Measurements from ENCODE around the gene VWC2.

The VWC2 gene

GRCh38 chr7:49800031-49800430 is 26.6 kb downstream of the VWC2 start:
- 85% methylated on average over 5 of the region's 5 CpGs for WGBS
- no peaks in the 10 kb centered on the region for H3K79me1 ChIP-seq (replicated peaks; ENCODE audit: low read length, poor library complexity, severe bottlenecking)

GRCh38 chr7:49802600-49802999 is 29.2 kb downstream of the VWC2 start:
- no peak overlapping the region for H4K91ac ChIP-seq (ENCODE audit: low read length)
- H3K9me3 ChIP-seq (ENCODE audit: control insufficient read depth, low read length), result no peaks in the 10 kb centered on the region
- H2AFZ ChIP-seq (ENCODE audit: low read depth, low read length), result no peak overlapping the region
- H2BK15ac ChIP-seq (ENCODE audit: low read depth, poor library complexity, severe bottlenecking), result no peak overlapping the region
- 86% methylated on average over 15 of the region's 15 CpGs for WGBS
- H3K9ac ChIP-seq (ENCODE audit: low read length), result no peak overlapping the region
- H3K36me3 ChIP-seq (ENCODE audit: control insufficient read depth in 1 of 2, insufficient read depth in 2 of 2, low read depth in 1 of 2, low read length in 2 of 2), result no peaks in the 10 kb centered on the region
- no peak overlapping the region for H2BK120ac ChIP-seq (ENCODE audit: low read depth, low read length)
- H3K4ac ChIP-seq (ENCODE audit: low read depth in 1 of 2, low read length in 2 of 2), result no peak overlapping the region
- H3K27me3 ChIP-seq (ENCODE audit: control insufficient read depth in 1 of 2, insufficient read depth in 1 of 2, low read length in 2 of 2), result no peaks in the 10 kb centered on the region
- no peak overlapping the region for H3K18ac ChIP-seq (ENCODE audit: low read depth in 1 of 2, low read length in 2 of 2)
- no peak overlapping the region for H2BK12ac ChIP-seq (ENCODE audit: low read length in 2 of 2)
- no peak overlapping the region for H3K27ac ChIP-seq (ENCODE audit: low read length, poor library complexity, severe bottlenecking)
- no peak overlapping the region for H2BK5ac ChIP-seq (ENCODE audit: low read depth, low read length, poor library complexity, severe bottlenecking)
- H3K14ac ChIP-seq (ENCODE audit: low read length in 2 of 2), result no peak overlapping the region
- DNase-seq, result no peak
- no peaks in the 10 kb centered on the region for H3K79me1 ChIP-seq (replicated peaks; ENCODE audit: low read length, poor library complexity, severe bottlenecking)
- H3K23ac ChIP-seq (ENCODE audit: low read length in 2 of 2), result no peak overlapping the region
- no peak overlapping the region for H3K4me3 ChIP-seq (ENCODE audit: insufficient read depth in 1 of 2, low read depth in 1 of 2, low read length in 2 of 2)
- no peaks in the 10 kb centered on the region for H3K4me1 ChIP-seq (ENCODE audit: control insufficient read depth, insufficient read depth, low read depth, low read length)
- no peak overlapping the region for H3K4me2 ChIP-seq (ENCODE audit: low read length, poor library complexity, severe bottlenecking)
- no peak overlapping the region for H2AK5ac ChIP-seq (ENCODE audit: low read length, severe bottlenecking)
- H4K8ac ChIP-seq (ENCODE audit: low read length), result no peak overlapping the region

More at GRCh38 chr7:49800031-49800430, 26.6 kb downstream of the VWC2 start:
- no peaks in the 10 kb centered on the region for H3K36me3 ChIP-seq (ENCODE audit: control insufficient read depth in 1 of 2, insufficient read depth in 2 of 2, low read depth in 1 of 2, low read length in 2 of 2)
- H2BK15ac ChIP-seq (ENCODE audit: low read depth, poor library complexity, severe bottlenecking), result no peak overlapping the region
- H2AFZ ChIP-seq (ENCODE audit: low read depth, low read length), result no peak overlapping the region
- H2BK120ac ChIP-seq (ENCODE audit: low read depth, low read length), result no peak overlapping the region
- no peak overlapping the region for H2BK12ac ChIP-seq (ENCODE audit: low read length in 2 of 2)
- H2AK5ac ChIP-seq (ENCODE audit: low read length, severe bottlenecking), result no peak overlapping the region
- H3K27me3 ChIP-seq (ENCODE audit: control insufficient read depth in 1 of 2, insufficient read depth in 1 of 2, low read length in 2 of 2), result no peaks in the 10 kb centered on the region
- H3K9me3 ChIP-seq (ENCODE audit: control insufficient read depth, low read length), result no peaks in the 10 kb centered on the region
- H3K27ac ChIP-seq (ENCODE audit: low read length, poor library complexity, severe bottlenecking), result no peak overlapping the region
- H3K4me3 ChIP-seq (ENCODE audit: insufficient read depth in 1 of 2, low read depth in 1 of 2, low read length in 2 of 2), result no peak overlapping the region
- H3K4me1 ChIP-seq (ENCODE audit: control insufficient read depth, insufficient read depth, low read depth, low read length), result no peaks in the 10 kb centered on the region
- H3K18ac ChIP-seq (ENCODE audit: low read depth in 1 of 2, low read length in 2 of 2), result no peak overlapping the region
- H3K14ac ChIP-seq (ENCODE audit: low read length in 2 of 2), result no peak overlapping the region
- H3K9ac ChIP-seq (ENCODE audit: low read length), result no peak overlapping the region
- H3K4ac ChIP-seq (ENCODE audit: low read depth in 1 of 2, low read length in 2 of 2), result no peak overlapping the region
- no peak overlapping the region for H2BK5ac ChIP-seq (ENCODE audit: low read depth, low read length, poor library complexity, severe bottlenecking)
- DNase-seq, result no peak
- no peak overlapping the region for H3K4me2 ChIP-seq (ENCODE audit: low read length, poor library complexity, severe bottlenecking)
- H4K8ac ChIP-seq (ENCODE audit: low read length), result no peak overlapping the region
- no peak overlapping the region for H4K91ac ChIP-seq (ENCODE audit: low read length)
- no peak overlapping the region for H3K23ac ChIP-seq (ENCODE audit: low read length in 2 of 2)

- Histone ChIP-seq H3K4ac (ENCODE audit: low read depth in 1 of 2, low read length in 2 of 2) (no peak overlapping the region), H3K27ac (ENCODE audit: low read length, poor library complexity, severe bottlenecking) (no peak overlapping the region), H4K91ac (ENCODE audit: low read length) (no peak overlapping the region), H3K9me3 (ENCODE audit: control insufficient read depth, low read length) (no peaks in the 10 kb centered on the region), H2BK5ac (ENCODE audit: low read depth, low read length, poor library complexity, severe bottlenecking) (no peak overlapping the region), H2BK12ac (ENCODE audit: low read length in 2 of 2) (no peak overlapping the region), H3K4me3 (ENCODE audit: insufficient read depth in 1 of 2, low read depth in 1 of 2, low read length in 2 of 2) (no peak overlapping the region), H3K9ac (ENCODE audit: low read length) (no peak overlapping the region), H3K27me3 (ENCODE audit: control insufficient read depth in 1 of 2, insufficient read depth in 1 of 2, low read length in 2 of 2) (no peaks in the 10 kb centered on the region), H3K4me1 (ENCODE audit: control insufficient read depth, insufficient read depth, low read depth, low read length) (no peaks in the 10 kb centered on the region), H3K14ac (ENCODE audit: low read length in 2 of 2) (no peak overlapping the region), H4K8ac (ENCODE audit: low read length) (no peak overlapping the region), H3K79me1 (replicated peaks; ENCODE audit: low read length, poor library complexity, severe bottlenecking) (no peaks in the 10 kb centered on the region), H2BK15ac (ENCODE audit: low read depth, poor library complexity, severe bottlenecking) (no peak overlapping the region), H2AFZ (ENCODE audit: low read depth, low read length) (no peak overlapping the region), H3K23ac (ENCODE audit: low read length in 2 of 2) (no peak overlapping the region), H2BK120ac (ENCODE audit: low read depth, low read length) (no peak overlapping the region), H3K36me3 (ENCODE audit: control insufficient read depth in 1 of 2, insufficient read depth in 2 of 2, low read depth in 1 of 2, low read length in 2 of 2) (no peaks in the 10 kb centered on the region), H2AK5ac (ENCODE audit: low read length, severe bottlenecking) (no peak overlapping the region), H3K18ac (ENCODE audit: low read depth in 1 of 2, low read length in 2 of 2) (no peak overlapping the region), H3K4me2 (ENCODE audit: low read length, poor library complexity, severe bottlenecking) (no peak overlapping the region)
- no peak for DNase-seq
- WGBS, result 70% methylated on average over 1 of the region's 4 CpGs
These were observed 30.4 kb downstream of the VWC2 start for GRCh38 chr7:49803812-49804211.

GRCh38 chr7:49805371-49806007 is 32.1 kb downstream of the VWC2 start:
- Histone ChIP-seq H3K27ac (ENCODE audit: low read length, poor library complexity, severe bottlenecking) (no peak overlapping the region), H3K4ac (ENCODE audit: low read depth in 1 of 2, low read length in 2 of 2) (no peak overlapping the region), H3K9ac (ENCODE audit: low read length) (no peak overlapping the region), H2BK12ac (ENCODE audit: low read length in 2 of 2) (no peak overlapping the region), H2BK120ac (ENCODE audit: low read depth, low read length) (no peak overlapping the region), H4K91ac (ENCODE audit: low read length) (no peak overlapping the region), H2BK5ac (ENCODE audit: low read depth, low read length, poor library complexity, severe bottlenecking) (no peak overlapping the region), H3K4me3 (ENCODE audit: insufficient read depth in 1 of 2, low read depth in 1 of 2, low read length in 2 of 2) (no peak overlapping the region), H2AFZ (ENCODE audit: low read depth, low read length) (no peak overlapping the region), H3K36me3 (ENCODE audit: control insufficient read depth in 1 of 2, insufficient read depth in 2 of 2, low read depth in 1 of 2, low read length in 2 of 2) (no peaks in the 10 kb centered on the region), H3K9me3 (ENCODE audit: control insufficient read depth, low read length) (no peaks in the 10 kb centered on the region), H3K4me2 (ENCODE audit: low read length, poor library complexity, severe bottlenecking) (no peak overlapping the region), H3K18ac (ENCODE audit: low read depth in 1 of 2, low read length in 2 of 2) (no peak overlapping the region), H2BK15ac (ENCODE audit: low read depth, poor library complexity, severe bottlenecking) (no peak overlapping the region), H3K4me1 (ENCODE audit: control insufficient read depth, insufficient read depth, low read depth, low read length) (no peaks in the 10 kb centered on the region), H2AK5ac (ENCODE audit: low read length, severe bottlenecking) (no peak overlapping the region), H3K23ac (ENCODE audit: low read length in 2 of 2) (no peak overlapping the region), H3K27me3 (ENCODE audit: control insufficient read depth in 1 of 2, insufficient read depth in 1 of 2, low read length in 2 of 2) (no peaks in the 10 kb centered on the region), H4K8ac (ENCODE audit: low read length) (no peak overlapping the region), H3K14ac (ENCODE audit: low read length in 2 of 2) (no peak overlapping the region), H3K79me1 (replicated peaks; ENCODE audit: low read length, poor library complexity, severe bottlenecking) (no peaks in the 10 kb centered on the region)
- WGBS, result 50% methylated on average over 2 of the region's 2 CpGs
- DNase-seq, result no peak

Measured in mesenchymal stem cell (in vitro differentiated cells and primary cell).